GM21390 (cell line): Measurements from ENCODE around the gene INSYN2B.
A peak's percentile ranks its signal among the peaks of the same experiment; 100 is the strongest.
"Not testable (repeated sequence)": the region's sequence is repeated elsewhere in the genome, so short reads cannot be mapped to it uniquely, and the experiment has no call there.

Source experiments
- ATAC-seq: cut with Tn5 transposase; IDR thresholded peaks from one replicate; pipeline ENCODE4 v1.9.1; 2021; ENCODE audit not compliant: unreplicated experiment

INSYN2B gene

GRCh38 chr5:169860585-169860984, 119.7 kb downstream of the INSYN2B start:
- no peak for ATAC-seq

GRCh38 chr5:169856571-169856970, 123.7 kb downstream of the INSYN2B start:
- ATAC-seq, result no peak

- ATAC-seq, result no peak
These were observed 128.9 kb downstream of the INSYN2B start for GRCh38 chr5:169851321-169851850.

GRCh38 chr5:169850409-169850808, 129.9 kb downstream of the INSYN2B start:
- ATAC-seq, result no peak

GRCh38 chr5:169848792-169849191, 131.5 kb downstream of the INSYN2B start:
- ATAC-seq, result no peak

- no peak for ATAC-seq
These were observed 132.0 kb downstream of the INSYN2B start for GRCh38 chr5:169848271-169848670.

GRCh38 chr5:169847519-169847918, 132.8 kb downstream of the INSYN2B start:
- ATAC-seq, result no peak

- ATAC-seq, result no peak
These were observed 137.6 kb downstream of the INSYN2B start for GRCh38 chr5:169842699-169843098.

- no peak for ATAC-seq
These were observed 139.9 kb downstream of the INSYN2B start for GRCh38 chr5:169840405-169840804.

- peak; percentile 89 for ATAC-seq
These were observed 141.6 kb downstream of the INSYN2B start for GRCh38 chr5:169838688-169839087.

GRCh38 chr5:169837686-169838085, 142.6 kb downstream of the INSYN2B start:
- no peak for ATAC-seq

- ATAC-seq, result no peak
These were observed 143.3 kb downstream of the INSYN2B start for GRCh38 chr5:169836835-169837536.

GRCh38 chr5:169834540-169834939, 145.8 kb downstream of the INSYN2B start:
- ATAC-seq, result not testable (repeated sequence)

GRCh38 chr5:169833681-169834292, 146.5 kb downstream of the INSYN2B start:
- not testable (repeated sequence) for ATAC-seq

GRCh38 chr5:169832845-169833244, 147.4 kb downstream of the INSYN2B start:
- ATAC-seq, result no peak

GRCh38 chr5:169832304-169832703, 148.0 kb downstream of the INSYN2B start:
- ATAC-seq, result no peak

GRCh38 chr5:169831331-169831730, 149.0 kb downstream of the INSYN2B start:
- ATAC-seq, result no peak

GRCh38 chr5:169828385-169828784, 151.9 kb downstream of the INSYN2B start:
- ATAC-seq, result no peak

- no peak for ATAC-seq
These were observed 152.5 kb downstream of the INSYN2B start for GRCh38 chr5:169827769-169828168.

- ATAC-seq, result no peak
These were observed 153.7 kb downstream of the INSYN2B start for GRCh38 chr5:169826618-169827017.

GRCh38 chr5:169817031-169817430, 163.3 kb downstream of the INSYN2B start:
- ATAC-seq, result no peak

GRCh38 chr5:169814522-169814921, 165.8 kb downstream of the INSYN2B start:
- no peak for ATAC-seq
